Activated CD8-positive, alpha-beta T cell treated with anti-CD3 and anti-CD28 coated beads for 36 hours (primary cell): ENCODE data around the gene NT5DC1. TPM values are rescaled to one million over a fixed set of nuclear protein-coding genes. Genes with fewer than 3 reads are reported as not detected.

ENCODE experiments used
- ATAC-seq: fragments of 200-7000 bp; cut with Tn5 transposase; one replicate; pipeline ENCODE4 v1.10.0; 2021; ENCODE audit warnings: mild to moderate bottlenecking, moderate library complexity
- CTCF ChIA-PET: fragments of 350-600 bp; sonication (Branson Sonifier 250); formaldehyde crosslinking; loops from one replicate; lab custom pipeline; 2021; ENCODE audit warnings: antibody characterized with exemption; lab: Charles Lee
- POLR2A ChIA-PET: fragments of 350-600 bp; sonication (Branson Sonifier 250); formaldehyde crosslinking; loops from one replicate; lab custom pipeline; 2021; ENCODE audit warnings: antibody characterized with exemption; lab: Charles Lee
- DNase-seq: peaks from one replicate; pipeline ENCODE4 v3.0.0-alpha.2; 2020
- H3K27ac Mint-ChIP-seq: one replicate; pipeline ENCODE4 v1.8.0; 2021; ENCODE audit warnings: mild to moderate bottlenecking, mixed read lengths
- H3K27me3 Mint-ChIP-seq: one replicate; pipeline ENCODE4 v1.8.0; 2021; ENCODE audit warnings: mixed read lengths
- H3K36me3 Mint-ChIP-seq: one replicate; pipeline ENCODE4 v1.8.0; 2021; ENCODE audit warnings: low read depth, mixed read lengths
- H3K4me1 Mint-ChIP-seq: one replicate; pipeline ENCODE4 v1.8.0; 2021; ENCODE audit warnings: low read depth, mixed read lengths
- H3K4me3 Mint-ChIP-seq: one replicate; pipeline ENCODE4 v1.8.0; 2021; ENCODE audit warnings: mild to moderate bottlenecking, moderate library complexity, mixed read lengths
- H3K9me3 Mint-ChIP-seq: one replicate; pipeline ENCODE4 v1.8.0; 2021; ENCODE audit warnings: mixed read lengths
- intact Hi-C: fragments of 100-400 bp; cut with micrococcal nuclease; formaldehyde crosslinking; loops from one replicate; pipeline ENCODE4 v1.10.0; 2022
- total RNA-seq, 2 experiments: library from RNA; stranded (reverse); gene quantifications; one replicate each; pipeline ENCODE4 v1.2.3, GENCODE V29; 2021
- TF ChIP-seq, protein P1 (sequence below): fragments of 200-600 bp; IDR thresholded peaks from one replicate; pipeline ENCODE4 v1.8.0; 2022; ENCODE audit warnings: antibody characterized with exemption, mild to moderate bottlenecking

Gene NT5DC1
- total RNA-seq, 2 experiments from 2014 or later: 47.8 to 53.3 TPM

DNA sequence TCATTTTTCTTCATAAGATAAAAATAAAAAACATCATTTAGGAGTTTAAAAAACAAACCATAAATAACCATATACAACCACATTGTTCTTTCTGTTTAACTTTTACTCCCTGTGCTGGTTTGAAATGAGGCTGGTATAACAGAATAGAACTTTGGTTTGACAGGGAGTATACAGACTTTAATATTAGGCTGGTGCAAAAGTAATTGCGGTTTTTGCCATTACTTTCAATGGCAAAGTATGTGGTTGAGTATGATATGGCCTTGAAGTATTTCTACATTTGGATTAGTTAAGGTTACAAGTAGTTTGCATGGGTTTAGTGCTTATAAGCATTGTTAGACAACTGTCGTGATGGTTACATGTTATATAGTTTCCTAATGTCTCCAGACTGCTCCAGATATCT is 54.2 kb downstream of the NT5DC1 start:
- POLR2A ChIA-PET: no interaction called here
- H3K27ac Mint-ChIP-seq: no peak overlapping the region
- no peaks in the 10 kb centered on the region for H3K27me3 Mint-ChIP-seq
- no peak for ATAC-seq
- peaks cover 8% of the 10 kb centered on the region for H3K4me1 Mint-ChIP-seq
- H3K9me3 Mint-ChIP-seq: no peaks in the 10 kb centered on the region
- H3K36me3 Mint-ChIP-seq: peaks cover 7% of the 10 kb centered on the region
- CTCF ChIA-PET: no interaction called here
- TF ChIP-seq, protein P1, sequence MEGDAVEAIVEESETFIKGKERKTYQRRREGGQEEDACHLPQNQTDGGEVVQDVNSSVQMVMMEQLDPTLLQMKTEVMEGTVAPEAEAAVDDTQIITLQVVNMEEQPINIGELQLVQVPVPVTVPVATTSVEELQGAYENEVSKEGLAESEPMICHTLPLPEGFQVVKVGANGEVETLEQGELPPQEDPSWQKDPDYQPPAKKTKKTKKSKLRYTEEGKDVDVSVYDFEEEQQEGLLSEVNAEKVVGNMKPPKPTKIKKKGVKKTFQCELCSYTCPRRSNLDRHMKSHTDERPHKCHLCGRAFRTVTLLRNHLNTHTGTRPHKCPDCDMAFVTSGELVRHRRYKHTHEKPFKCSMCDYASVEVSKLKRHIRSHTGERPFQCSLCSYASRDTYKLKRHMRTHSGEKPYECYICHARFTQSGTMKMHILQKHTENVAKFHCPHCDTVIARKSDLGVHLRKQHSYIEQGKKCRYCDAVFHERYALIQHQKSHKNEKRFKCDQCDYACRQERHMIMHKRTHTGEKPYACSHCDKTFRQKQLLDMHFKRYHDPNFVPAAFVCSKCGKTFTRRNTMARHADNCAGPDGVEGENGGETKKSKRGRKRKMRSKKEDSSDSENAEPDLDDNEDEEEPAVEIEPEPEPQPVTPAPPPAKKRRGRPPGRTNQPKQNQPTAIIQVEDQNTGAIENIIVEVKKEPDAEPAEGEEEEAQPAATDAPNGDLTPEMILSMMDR: no peak
- no peak for DNase-seq
- no peak overlapping the region for H3K4me3 Mint-ChIP-seq
- intact Hi-C loops: no loop called here

DNA sequence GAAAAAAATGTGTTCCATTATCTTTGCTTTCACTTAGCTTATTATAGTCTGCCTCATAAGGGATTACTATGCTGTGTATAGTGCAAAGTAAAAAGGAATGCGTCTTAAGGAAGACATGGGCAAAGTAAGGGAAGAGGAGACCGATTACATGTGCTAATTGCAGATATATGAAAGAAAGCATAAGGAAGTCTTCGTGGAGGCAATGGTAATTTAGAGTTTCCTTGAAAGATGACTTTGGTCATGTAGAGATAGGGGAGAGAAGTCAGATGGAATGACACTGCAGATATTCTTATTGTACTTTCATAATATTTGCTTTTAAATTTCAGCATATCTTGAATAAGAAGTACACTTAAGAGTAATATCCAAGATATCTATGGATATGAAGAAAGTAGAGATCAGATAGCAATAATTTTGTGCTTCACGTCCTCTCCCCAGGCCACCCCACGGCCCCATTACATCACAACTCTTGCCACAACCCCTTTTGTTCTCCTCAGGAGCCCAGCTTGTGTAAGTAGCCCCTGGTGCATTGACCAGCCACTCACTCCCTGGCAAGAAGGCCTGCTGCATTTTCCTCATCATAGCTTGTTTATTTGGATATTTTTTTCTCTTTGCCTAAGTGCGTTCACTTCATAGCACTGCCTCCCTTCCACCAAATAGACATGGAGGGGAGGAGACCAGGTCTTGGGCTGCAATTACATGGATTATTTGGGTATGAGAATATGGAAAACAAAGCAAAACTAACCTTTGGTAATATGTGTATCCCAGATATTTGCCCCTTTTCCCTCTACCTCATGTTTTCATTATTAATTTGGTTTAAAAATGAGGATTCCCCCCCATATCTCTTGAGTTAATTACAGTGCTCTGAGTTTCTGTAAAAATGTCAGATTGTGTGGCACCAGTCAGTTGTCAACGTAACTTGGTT is 56.0 kb downstream of the NT5DC1 start:
- ATAC-seq (no peak), DNase-seq (no peak)
- peaks cover 8% of the 10 kb centered on the region for H3K4me1 Mint-ChIP-seq
- peaks cover 13% of the 10 kb centered on the region for H3K36me3 Mint-ChIP-seq
- POLR2A ChIA-PET: no interaction called here
- H3K27me3 Mint-ChIP-seq: no peaks in the 10 kb centered on the region
- H3K9me3 Mint-ChIP-seq: peaks cover 4% of the 10 kb centered on the region
- no peak overlapping the region for H3K27ac Mint-ChIP-seq
- no peak overlapping the region for H3K4me3 Mint-ChIP-seq
- TF ChIP-seq, protein P1: no peak
- CTCF ChIA-PET: no interaction called here
- intact Hi-C loops: no loop called here

DNA sequence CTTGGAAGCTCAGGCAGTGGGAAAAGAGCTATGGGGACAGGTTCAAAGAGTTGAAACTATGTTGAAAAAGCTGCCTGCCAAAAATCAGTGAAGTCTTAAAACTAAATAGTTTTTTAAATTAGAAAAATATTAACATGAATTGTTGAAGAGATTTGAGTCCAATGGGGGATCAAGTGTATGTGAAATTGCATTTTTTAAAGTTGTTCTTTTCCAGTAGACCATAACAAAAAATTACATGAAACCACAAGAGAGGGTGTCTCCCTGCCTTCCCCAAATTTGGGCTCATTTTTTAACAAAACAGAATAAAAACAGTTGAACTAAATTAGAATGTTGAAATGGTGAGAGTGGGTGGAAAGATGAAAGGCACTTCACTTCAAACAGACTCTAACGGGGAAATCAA is 56.7 kb downstream of the NT5DC1 start:
- no peak overlapping the region for H3K27ac Mint-ChIP-seq
- peaks cover 4% of the 10 kb centered on the region for H3K9me3 Mint-ChIP-seq
- ChIA-PET CTCF (interaction anchor here (0.8 kb wide), 1 partner anchor 20 kb away, joined by 3 read pairs; no protein-coding TSS in a partner anchor), POLR2A (no interaction called here)
- no peak overlapping the region for H3K4me3 Mint-ChIP-seq
- no peaks in the 10 kb centered on the region for H3K27me3 Mint-ChIP-seq
- H3K4me1 Mint-ChIP-seq: peaks cover 8% of the 10 kb centered on the region
- intact Hi-C loops: no loop called here
- DNase-seq: no peak
- ATAC-seq: no peak
- TF ChIP-seq, protein P1: no peak
- H3K36me3 Mint-ChIP-seq: peaks cover 18% of the 10 kb centered on the region

DNA sequence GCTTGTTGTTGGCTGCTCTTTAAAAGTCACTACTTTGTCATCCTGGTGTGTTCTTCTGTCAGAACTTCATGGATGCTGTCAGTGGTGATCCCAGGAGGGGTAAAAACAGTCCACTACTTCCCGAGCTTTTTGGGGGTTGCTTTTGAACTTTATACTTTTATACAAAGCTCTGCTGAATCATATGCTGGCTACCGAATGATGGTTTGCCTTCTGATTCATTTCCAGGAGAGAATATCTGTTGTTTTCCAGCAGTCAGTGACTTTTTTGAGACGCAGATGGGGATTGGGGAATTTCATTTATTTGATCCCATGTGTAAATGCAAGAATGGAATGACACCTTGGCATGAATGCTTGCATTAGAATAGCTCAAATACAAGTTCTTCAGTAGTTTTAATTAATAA is 58.0 kb downstream of the NT5DC1 start:
- H3K27me3 Mint-ChIP-seq: no peaks in the 10 kb centered on the region
- H3K4me1 Mint-ChIP-seq: peaks cover 8% of the 10 kb centered on the region
- H3K27ac Mint-ChIP-seq: no peak overlapping the region
- no peak for DNase-seq
- no peak overlapping the region for H3K4me3 Mint-ChIP-seq
- peaks cover 22% of the 10 kb centered on the region for H3K36me3 Mint-ChIP-seq
- CTCF ChIA-PET: interaction anchor here (1.0 kb wide), 1 partner anchor 47 kb away, joined by 4 read pairs; no protein-coding TSS in a partner anchor
- TF ChIP-seq, protein P1: no peak
- intact Hi-C loops: no loop called here
- H3K9me3 Mint-ChIP-seq: peaks cover 4% of the 10 kb centered on the region
- POLR2A ChIA-PET: interaction anchor here (1.2 kb wide), 1 partner anchor 46 kb away, joined by 3 read pairs; no protein-coding TSS in a partner anchor
- ATAC-seq: no peak
